Duodenal mucosa (tissue), 2 donors: ENCODE results near the gene SLC25A40.
"Not testable (repeated sequence)": the region's sequence is repeated elsewhere in the genome, so short reads cannot be mapped to it uniquely, and the experiment has no call there.

Source experiments
- H3K27ac ChIP-seq: one replicate; pipeline ENCODE4 v1.7.0; 2013; ENCODE audit warnings: low read depth, low read length
- H3K27me3 ChIP-seq, 2 donors: one replicate each; pipeline ENCODE4 v1.7.0; 2013; ENCODE audit warnings: low read length in 2 of 2, control low read depth in 1 of 2; ENCODE audit not compliant: insufficient read depth in 2 of 2, control insufficient read depth in 1 of 2
- H3K36me3 ChIP-seq, 2 donors: one replicate each; pipeline ENCODE4 v1.7.0; 2013; ENCODE audit warnings: low read length in 2 of 2, control low read depth in 1 of 2; ENCODE audit not compliant: insufficient read depth in 2 of 2, control insufficient read depth in 1 of 2
- H3K4me1 ChIP-seq, 2 donors: one replicate each; pipeline ENCODE4 v1.7.0; 2013; ENCODE audit warnings: low read length in 2 of 2, control low read depth in 1 of 2; ENCODE audit not compliant: insufficient read depth in 2 of 2, control insufficient read depth in 1 of 2
- H3K4me3 ChIP-seq, 2 donors: one replicate each; pipeline ENCODE4 v1.7.0; 2013; ENCODE audit warnings: low read length in 2 of 2, low read depth in 1 of 2
- H3K9ac ChIP-seq, 2 donors: one replicate each; pipeline ENCODE4 v1.7.0; 2013; ENCODE audit warnings: low read length in 2 of 2, low read depth in 1 of 2
- H3K9me3 ChIP-seq, 2 donors: one replicate each; pipeline ENCODE4 v1.7.0; 2013; ENCODE audit warnings: low read length in 2 of 2, control low read depth in 1 of 2; ENCODE audit not compliant: control insufficient read depth in 1 of 2

SLC25A40 gene

GRCh38 chr7:87873328-87873727, 2.8 kb downstream of the SLC25A40 start:
- H3K36me3 ChIP-seq = peaks cover 8 to 10% of the 10 kb centered on the region in 2 donors
- not testable (repeated sequence) for H3K4me3 ChIP-seq, H3K27ac ChIP-seq, H3K9ac ChIP-seq, H3K27me3 ChIP-seq
- H3K4me1 ChIP-seq = peaks cover 14 to 18% of the 10 kb centered on the region in 2 donors
- peaks cover 12 to 13% of the 10 kb centered on the region in 2 donors for H3K9me3 ChIP-seq

- Histone ChIP-seq H3K27me3 (no peaks in the 10 kb centered on the region), H3K9me3 (peaks cover 16% of the 10 kb centered on the region in 2 donors), H3K4me1 (peaks cover 9 to 14% of the 10 kb centered on the region in 2 donors), H3K4me3 (no peak overlapping the region), H3K27ac (no peak overlapping the region), H3K36me3 (peaks cover 8 to 13% of the 10 kb centered on the region in 2 donors), H3K9ac (no peak overlapping the region)
Observed at GRCh38 chr7:87872346-87872745, 3.8 kb downstream of the SLC25A40 start.

- H3K4me3 ChIP-seq = no peak overlapping the region
- peaks cover 10 to 13% of the 10 kb centered on the region in 2 donors for H3K36me3 ChIP-seq
- peaks cover 9 to 14% of the 10 kb centered on the region in 2 donors for H3K4me1 ChIP-seq
- H3K9ac ChIP-seq = no peak overlapping the region
- peaks cover 19 to 31% of the 10 kb centered on the region in 2 donors for H3K9me3 ChIP-seq
- no peaks in the 10 kb centered on the region for H3K27me3 ChIP-seq
- no peak overlapping the region for H3K27ac ChIP-seq
Observed at GRCh38 chr7:87870471-87870870, 5.7 kb downstream of the SLC25A40 start.

GRCh38 chr7:87866533-87866932, 9.6 kb downstream of the SLC25A40 start:
- not testable (repeated sequence) for H3K9ac ChIP-seq, H3K27ac ChIP-seq, H3K4me3 ChIP-seq, H3K4me1 ChIP-seq, H3K27me3 ChIP-seq
- H3K36me3 ChIP-seq = peaks cover 10 to 13% of the 10 kb centered on the region in 2 donors
- peaks cover 19 to 31% of the 10 kb centered on the region in 2 donors for H3K9me3 ChIP-seq

GRCh38 chr7:87866089-87866488, 10.1 kb downstream of the SLC25A40 start:
- H3K36me3 ChIP-seq = peaks cover 7 to 11% of the 10 kb centered on the region in 2 donors
- no peaks in the 10 kb centered on the region for H3K4me1 ChIP-seq
- no peak overlapping the region for H3K4me3 ChIP-seq
- peaks cover 17 to 29% of the 10 kb centered on the region in 2 donors for H3K9me3 ChIP-seq
- no peak overlapping the region for H3K9ac ChIP-seq
- H3K27ac ChIP-seq = no peak overlapping the region
- H3K27me3 ChIP-seq = no peaks in the 10 kb centered on the region

GRCh38 chr7:87858417-87859100, 17.6 kb downstream of the SLC25A40 start:
- Histone ChIP-seq H3K27ac (no peak overlapping the region), H3K4me3 (no peak overlapping the region), H3K36me3 (peaks cover 0 to 21% of the 10 kb centered on the region in 2 donors), H3K4me1 (no peaks in the 10 kb centered on the region), H3K9me3 (no peaks in the 10 kb centered on the region), H3K27me3 (no peaks in the 10 kb centered on the region), H3K9ac (no peak overlapping the region)

- Histone ChIP-seq H3K9ac (no peak overlapping the region), H3K4me1 (no peaks in the 10 kb centered on the region), H3K27ac (no peak overlapping the region), H3K36me3 (peaks cover 6 to 23% of the 10 kb centered on the region in 2 donors), H3K27me3 (no peaks in the 10 kb centered on the region), H3K9me3 (no peaks in the 10 kb centered on the region), H3K4me3 (no peak overlapping the region)
Observed at GRCh38 chr7:87853237-87853864, 22.8 kb downstream of the SLC25A40 start.

- Histone ChIP-seq H3K4me3 (no peak overlapping the region), H3K27me3 (no peaks in the 10 kb centered on the region), H3K4me1 (no peaks in the 10 kb centered on the region), H3K9ac (no peak overlapping the region), H3K36me3 (peaks cover 6 to 13% of the 10 kb centered on the region in 2 donors), H3K27ac (no peak overlapping the region), H3K9me3 (no peaks in the 10 kb centered on the region)
Observed at GRCh38 chr7:87852306-87852705, 23.9 kb downstream of the SLC25A40 start.

GRCh38 chr7:87850836-87851593, 25.1 kb downstream of the SLC25A40 start:
- H3K4me1 ChIP-seq = no peaks in the 10 kb centered on the region
- peaks cover 6 to 11% of the 10 kb centered on the region in 2 donors for H3K36me3 ChIP-seq
- no peak overlapping the region for H3K9ac ChIP-seq

GRCh38 chr7:87837597-87837996, 38.6 kb downstream of the SLC25A40 start:
- no peaks in the 10 kb centered on the region for H3K27me3 ChIP-seq
- no peaks in the 10 kb centered on the region for H3K9me3 ChIP-seq
- H3K4me1 ChIP-seq = no peaks in the 10 kb centered on the region
- H3K27ac ChIP-seq = no peak overlapping the region
- no peaks in the 10 kb centered on the region for H3K36me3 ChIP-seq
- no peak overlapping the region for H3K9ac ChIP-seq
- no peak overlapping the region for H3K4me3 ChIP-seq

More at GRCh38 chr7:87850836-87851593, 25.1 kb downstream of the SLC25A40 start:
- no peak overlapping the region for H3K4me3 ChIP-seq
- no peaks in the 10 kb centered on the region for H3K27me3 ChIP-seq
- no peaks in the 10 kb centered on the region for H3K9me3 ChIP-seq
- H3K27ac ChIP-seq = no peak overlapping the region
